Epithelial cell of proximal tubule (primary cell): ENCODE data around the gene TCP11. TPM values are rescaled to one million over a fixed set of nuclear protein-coding genes. Genes with fewer than 3 reads are reported as not detected.
"Not testable (repeated sequence)": the region's sequence is repeated elsewhere in the genome, so short reads cannot be mapped to it uniquely, and the experiment has no call there.

Experiments used
- DNase-seq: peaks from one replicate; pipeline ENCODE4 v3.0.0-alpha.2; 2011; ENCODE audit warnings: low read depth
- H3K4me3 ChIP-seq: 2 replicates; pipeline ENCODE4 v1.5.1; 2011; ENCODE audit warnings: low read depth, mild to moderate bottlenecking, low read length
- CTCF ChIP-seq: conservative IDR thresholded peaks from 2 replicates; pipeline ENCODE4 v1.5.1; 2012; ENCODE audit warnings: low read depth, mild to moderate bottlenecking, low read length
- total RNA-seq: library from RNA; depleted of rRNA; stranded (reverse); fragments of >200 nt; gene quantifications from 2 replicates; pipeline ENCODE4 v1.2.3, GENCODE V29; 2015

The TCP11 gene
- total RNA-seq, 1 donor from 2014 or later: not detected

- no peak for DNase-seq
- no peak overlapping the region for H3K4me3 ChIP-seq
- no peak for TF ChIP-seq CTCF
These were observed 13.1 kb downstream of the TCP11 start for GRCh38 chr6:35128042-35128441.

- no peak for DNase-seq
- H3K4me3 ChIP-seq: no peak overlapping the region
- TF ChIP-seq CTCF: no peak
These were observed 16.8 kb downstream of the TCP11 start for GRCh38 chr6:35124356-35124755.

- no peak overlapping the region for H3K4me3 ChIP-seq
- TF ChIP-seq CTCF: no peak
- no peak for DNase-seq
These were observed 20.4 kb downstream of the TCP11 start for GRCh38 chr6:35120746-35121145.

GRCh38 chr6:35108309-35108885, 32.7 kb downstream of the TCP11 start:
- no peak overlapping the region for H3K4me3 ChIP-seq
- no peak for DNase-seq
- no peak for TF ChIP-seq CTCF

- DNase-seq, H3K4me3 ChIP-seq: not testable (repeated sequence)
These were observed 33.4 kb downstream of the TCP11 start for GRCh38 chr6:35107761-35108160.

- not testable (repeated sequence) for DNase-seq, H3K4me3 ChIP-seq
These were observed 33.9 kb downstream of the TCP11 start for GRCh38 chr6:35107208-35107607.

- not testable (repeated sequence) for H3K4me3 ChIP-seq, DNase-seq
These were observed 35.1 kb downstream of the TCP11 start for GRCh38 chr6:35106061-35106460.

- no peak for TF ChIP-seq CTCF
- H3K4me3 ChIP-seq: no peak overlapping the region
- DNase-seq: no peak
These were observed 36.1 kb downstream of the TCP11 start for GRCh38 chr6:35105078-35105477.

GRCh38 chr6:35099116-35099515, 42.0 kb downstream of the TCP11 start:
- no peak for TF ChIP-seq CTCF
- DNase-seq: no peak
- H3K4me3 ChIP-seq: no peak overlapping the region
